Bronchial epithelial cell (primary cell): ENCODE results near the gene ANTXR2. TPM values are rescaled to one million over a fixed set of nuclear protein-coding genes. Genes with fewer than 3 reads are reported as not detected.

Experiments
- DNase-seq: peaks from one replicate; pipeline ENCODE4 v3.0.0-alpha.2; 2010; ENCODE audit warnings: low read depth
- FAIRE-seq: peaks from 2 replicates; lab custom pipeline; 2011; peaks lifted over from hg19 to GRCh38; lab: Jason Lieb, UNC
- H3K27me3 ChIP-seq: 2 replicates; pipeline ENCODE4 v1.5.1; 2011; ENCODE audit warnings: low read length; ENCODE audit not compliant: control insufficient read depth, insufficient read depth
- H3K36me3 ChIP-seq: 2 replicates; pipeline ENCODE4 v1.5.1; 2011; ENCODE audit warnings: low read length; ENCODE audit not compliant: control insufficient read depth, insufficient read depth
- H3K4me3 ChIP-seq: 2 replicates; pipeline ENCODE4 v1.5.1; 2011; ENCODE audit warnings: mild to moderate bottlenecking, low read depth, low read length, control low read depth
- CTCF ChIP-seq: IDR thresholded peaks from 2 replicates; pipeline ENCODE4 v1.5.1; 2011; ENCODE audit warnings: mild to moderate bottlenecking, moderate library complexity, low read length, control low read depth, inconsistent platforms; ENCODE audit not compliant: insufficient read depth, severe bottlenecking
- total RNA-seq: library from RNA; depleted of rRNA; stranded (reverse); fragments of >200 nt; gene quantifications from 2 replicates; pipeline ENCODE4 v1.2.1, GENCODE V29; 2014

Gene ANTXR2
- total RNA-seq, 1 donor from 2014 or later, result 35.5 TPM

- TF ChIP-seq CTCF, result no peak
- no peaks in the 10 kb centered on the region for H3K27me3 ChIP-seq
- no peaks in the 10 kb centered on the region for H3K36me3 ChIP-seq
- no peak for DNase-seq
- no peak for FAIRE-seq
- no peak overlapping the region for H3K4me3 ChIP-seq
Measured at GRCh38 chr4:79871961-79872360, 201.1 kb downstream of the ANTXR2 start.

GRCh38 chr4:79869597-79870237 is 203.3 kb downstream of the ANTXR2 start:
- DNase-seq (no peak), FAIRE-seq (no peak)
- H3K4me3 ChIP-seq, result no peak overlapping the region
- no peaks in the 10 kb centered on the region for H3K27me3 ChIP-seq
- TF ChIP-seq CTCF, result no peak
- no peaks in the 10 kb centered on the region for H3K36me3 ChIP-seq

- H3K4me3 ChIP-seq, result no peak overlapping the region
- no peak for TF ChIP-seq CTCF
- H3K36me3 ChIP-seq, result no peaks in the 10 kb centered on the region
- peak; percentile 59 for DNase-seq
- H3K27me3 ChIP-seq, result no peaks in the 10 kb centered on the region
- FAIRE-seq, result no peak
Measured at GRCh38 chr4:79865201-79865597, 207.8 kb downstream of the ANTXR2 start.

GRCh38 chr4:79864500-79865200 is 208.4 kb downstream of the ANTXR2 start:
- Histone ChIP-seq H3K36me3 (no peaks in the 10 kb centered on the region), H3K4me3 (no peak overlapping the region), H3K27me3 (no peaks in the 10 kb centered on the region)
- FAIRE-seq, result no peak
- DNase-seq, result peak; percentile 59
- no peak for TF ChIP-seq CTCF

- Histone ChIP-seq H3K4me3 (no peak overlapping the region), H3K27me3 (no peaks in the 10 kb centered on the region), H3K36me3 (no peaks in the 10 kb centered on the region)
- FAIRE-seq (no peak), DNase-seq (no peak)
- TF ChIP-seq CTCF, result no peak
Measured at GRCh38 chr4:79863333-79863732, 209.7 kb downstream of the ANTXR2 start.
